GM18867 (cell line): ENCODE measurements around the gene TXNL4A.
A peak's percentile ranks its signal among the peaks of the same experiment; 100 is the strongest.
"Not testable (repeated sequence)": the region's sequence is repeated elsewhere in the genome, so short reads cannot be mapped to it uniquely, and the experiment has no call there.

Experiments used
- ATAC-seq: cut with Tn5 transposase; IDR thresholded peaks from one replicate; pipeline ENCODE4 v1.9.1; 2021; ENCODE audit warnings: mild to moderate bottlenecking, moderate library complexity; ENCODE audit not compliant: unreplicated experiment

TXNL4A gene

GRCh38 chr18:79964330-79965118 lies 23.8 kb downstream of the TXNL4A start, which contains the start of gene HSBP1L1:
Gene HSBP1L1 (plus strand): TSS chr18:79964643. CDS start chr18:79964736, 93 bp downstream.
- peak; percentile 72 for ATAC-seq

DNA sequence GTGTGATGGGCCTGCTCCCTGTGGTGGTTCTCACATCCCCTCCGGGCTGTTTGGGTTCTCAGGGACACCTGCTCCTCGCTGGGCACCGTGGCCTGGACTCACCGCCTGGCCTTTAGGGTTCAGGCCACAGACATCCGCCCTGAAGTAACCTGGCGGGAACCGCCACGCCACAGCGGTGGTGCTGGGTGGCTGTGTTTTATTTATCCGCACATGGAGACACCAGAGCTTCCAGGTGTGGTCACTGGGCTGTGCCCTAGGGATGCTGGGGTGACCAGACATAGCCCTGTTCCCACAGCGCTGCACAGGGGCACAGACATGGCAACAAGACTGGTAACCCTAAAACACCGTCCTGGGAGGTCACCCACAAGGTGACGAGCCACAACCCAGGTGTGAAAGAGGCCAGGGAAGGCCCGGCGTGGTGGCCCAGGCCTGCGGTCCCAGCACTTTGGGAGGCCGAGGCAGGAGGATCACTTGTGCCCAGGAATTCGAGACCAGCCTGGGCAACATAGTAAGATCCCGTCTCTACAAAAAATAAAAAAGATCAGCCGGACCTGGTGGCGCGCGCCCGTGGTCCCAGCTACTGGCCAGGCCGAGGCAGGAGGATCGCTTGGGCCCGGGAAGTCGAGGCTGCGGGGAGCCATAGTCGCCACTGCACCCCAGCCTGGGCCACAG lies 24.6 kb downstream of the TXNL4A start:
- ATAC-seq = no peak

GRCh38 chr18:79962835-79963657 lies 25.3 kb downstream of the TXNL4A start:
- ATAC-seq = peak; percentile 63

DNA sequence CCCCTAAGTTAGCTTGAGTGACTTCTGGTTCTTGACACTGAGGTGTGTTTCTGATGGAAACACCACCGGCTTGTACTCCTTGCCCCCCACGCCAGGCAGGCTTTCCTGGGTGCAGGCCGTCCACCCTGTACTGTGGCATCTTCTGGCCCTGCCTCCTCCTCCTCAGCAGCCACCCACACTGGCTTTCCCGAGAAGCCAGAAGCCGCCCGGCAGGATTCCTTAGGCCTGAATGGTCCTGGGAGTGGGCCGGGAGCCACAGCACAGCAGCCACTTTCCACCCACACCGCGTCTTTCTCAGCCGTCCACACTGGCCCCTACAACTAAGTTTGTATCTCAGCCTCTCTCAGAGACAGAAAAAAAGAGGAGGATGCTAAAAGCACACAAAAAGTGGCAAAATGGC lies 26.1 kb downstream of the TXNL4A start:
- no peak for ATAC-seq

- no peak for ATAC-seq
These were observed 26.7 kb downstream of the TXNL4A start for GRCh38 chr18:79961527-79962291.

DNA sequence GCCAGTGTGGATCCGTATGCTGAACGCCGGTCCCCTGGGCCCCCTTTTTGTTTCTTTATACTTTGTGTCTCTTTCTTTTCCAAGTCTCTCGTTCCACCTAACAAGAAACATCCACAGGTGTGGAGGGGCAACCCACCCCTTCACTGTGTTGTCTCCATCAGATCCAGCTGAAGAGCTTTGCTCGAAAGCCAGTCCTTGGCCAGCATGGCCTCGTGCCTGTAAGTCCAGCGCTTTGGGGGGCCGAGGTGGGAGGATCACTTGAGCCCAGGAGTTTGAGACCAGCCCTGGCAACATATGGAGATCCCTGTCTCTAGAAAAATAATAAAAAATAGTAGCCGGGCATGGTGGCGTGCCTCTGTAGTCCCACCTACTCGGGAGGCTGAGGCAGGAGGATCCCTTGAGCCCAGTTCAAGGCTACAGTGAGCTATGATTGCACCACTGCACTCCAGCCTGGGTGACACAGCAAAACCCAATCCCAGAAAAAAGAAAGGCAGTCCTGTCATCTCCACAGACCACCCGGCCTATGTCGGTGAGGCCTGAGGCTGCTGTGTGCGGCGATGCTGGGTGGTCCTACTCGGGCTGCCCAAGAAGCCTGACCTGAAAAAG lies 27.3 kb downstream of the TXNL4A start:
- ATAC-seq = no peak

GRCh38 chr18:79960161-79960801 lies 28.1 kb downstream of the TXNL4A start:
- ATAC-seq = not testable (repeated sequence)

DNA sequence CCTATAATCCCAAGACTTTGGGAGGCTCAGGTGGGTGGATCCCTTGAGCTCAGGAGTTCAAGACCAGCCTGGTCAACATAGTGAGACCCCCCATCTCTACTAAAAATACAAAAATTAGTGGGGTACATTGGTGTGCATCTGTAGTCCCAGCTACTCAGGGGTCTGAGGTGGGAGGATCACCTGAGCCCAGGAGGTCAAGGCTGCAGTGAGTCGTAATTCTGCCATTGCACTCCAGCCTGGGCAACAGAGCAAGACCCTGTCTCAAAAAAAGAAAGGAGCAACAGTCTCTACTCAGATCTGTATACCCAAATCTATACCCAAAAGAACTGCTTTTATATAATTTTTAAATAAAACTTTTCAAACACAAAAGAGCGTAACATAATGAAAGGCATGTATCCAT lies 29.4 kb downstream of the TXNL4A start:
- no peak for ATAC-seq

GRCh38 chr18:79956276-79956675 lies 32.1 kb downstream of the TXNL4A start:
- no peak for ATAC-seq

DNA sequence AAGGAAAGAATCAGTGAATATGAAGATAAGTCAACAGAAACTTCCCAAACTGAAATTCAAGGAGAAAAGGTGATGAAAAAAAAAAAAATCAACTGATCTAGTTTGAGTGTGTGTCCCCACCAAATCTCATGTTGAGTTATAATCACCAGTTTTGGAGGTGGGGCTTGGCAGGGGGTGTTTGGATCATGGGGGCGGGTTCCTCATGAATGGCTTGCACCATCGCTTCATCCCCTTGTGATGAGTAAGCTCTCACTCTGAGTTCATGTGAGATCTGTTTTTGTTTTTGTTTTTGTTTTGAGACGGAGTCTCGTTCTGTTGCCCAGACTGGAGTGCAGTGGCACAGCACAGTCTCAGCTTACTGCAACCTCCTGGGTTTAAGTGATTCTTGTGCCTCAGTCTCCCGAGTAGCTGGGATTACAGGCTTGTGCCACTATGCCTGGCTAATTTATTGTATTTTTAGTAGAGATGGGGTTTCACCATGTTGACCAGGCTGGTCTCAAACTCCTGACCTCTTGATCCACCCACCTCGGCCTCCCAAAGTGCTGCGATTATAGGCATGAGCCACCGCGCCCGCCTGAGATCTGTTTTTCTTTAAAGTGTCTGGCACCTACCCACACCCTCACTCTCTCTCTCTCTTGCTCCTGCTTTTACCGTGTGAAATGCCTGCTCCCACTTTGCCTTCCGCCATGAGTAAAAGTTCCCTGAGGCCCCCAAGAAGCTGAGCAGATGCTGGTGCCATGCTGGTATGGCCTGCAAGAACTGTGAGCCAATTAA lies 32.9 kb downstream of the TXNL4A start:
- no peak for ATAC-seq

DNA sequence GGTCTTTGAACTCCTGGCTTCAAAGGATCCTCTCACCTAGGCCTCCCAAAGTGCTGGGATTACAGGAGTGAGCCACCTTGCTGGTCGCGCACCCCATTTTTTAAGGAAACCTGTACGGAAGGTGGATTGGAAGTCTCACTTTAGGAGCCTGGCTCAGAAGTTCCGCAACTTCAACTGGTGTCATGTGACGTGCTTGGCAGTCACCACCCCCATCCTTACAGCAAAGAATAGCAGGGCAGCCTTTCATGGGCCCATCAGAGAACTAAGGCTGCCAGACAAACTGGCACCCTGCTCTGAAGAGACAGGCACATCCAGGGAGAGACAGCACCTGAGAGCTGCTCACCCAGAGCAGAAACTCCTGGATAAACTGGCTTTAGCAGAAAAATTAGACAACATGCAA lies 33.6 kb downstream of the TXNL4A start:
- no peak for ATAC-seq

- no peak for ATAC-seq
These were observed 34.3 kb downstream of the TXNL4A start for GRCh38 chr18:79953971-79954651.

GRCh38 chr18:79952996-79953559 lies 35.3 kb downstream of the TXNL4A start:
- ATAC-seq = no peak

DNA sequence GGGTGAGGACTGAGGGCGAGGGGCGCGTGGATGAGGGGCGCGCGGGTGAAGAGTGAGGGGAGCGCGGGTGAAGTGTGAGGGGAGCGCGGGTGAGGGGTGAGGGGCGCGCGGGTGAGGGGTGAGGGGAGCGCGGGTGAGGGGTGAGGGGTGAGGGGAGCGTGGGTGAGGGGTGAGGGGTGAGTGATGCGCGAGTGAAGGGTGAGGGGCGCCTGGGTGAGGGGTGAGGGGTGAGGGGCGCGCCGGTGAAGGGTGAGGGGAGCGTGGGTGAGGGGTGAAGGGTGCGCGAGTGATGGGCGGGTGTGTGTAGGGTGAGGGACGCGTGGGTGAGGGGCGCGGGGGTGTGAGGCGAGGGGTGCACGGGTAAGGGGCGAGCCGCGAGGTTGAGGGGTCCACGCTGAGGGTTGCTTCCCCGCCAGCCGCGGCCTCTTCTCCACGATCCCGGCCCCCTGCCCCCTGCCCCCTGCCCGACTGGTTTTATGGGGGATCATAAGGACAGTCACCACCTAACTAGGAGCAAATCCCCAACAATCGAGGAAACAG lies 35.8 kb downstream of the TXNL4A start:
- ATAC-seq = no peak

GRCh38 chr18:79951545-79952455 lies 36.6 kb downstream of the TXNL4A start, which contains the start of gene SLC66A2:
Gene SLC66A2 (minus strand): TSS chr18:79951653. CDS start chr18:79950926, 727 bp downstream.
- ATAC-seq = peak; percentile 84

DNA sequence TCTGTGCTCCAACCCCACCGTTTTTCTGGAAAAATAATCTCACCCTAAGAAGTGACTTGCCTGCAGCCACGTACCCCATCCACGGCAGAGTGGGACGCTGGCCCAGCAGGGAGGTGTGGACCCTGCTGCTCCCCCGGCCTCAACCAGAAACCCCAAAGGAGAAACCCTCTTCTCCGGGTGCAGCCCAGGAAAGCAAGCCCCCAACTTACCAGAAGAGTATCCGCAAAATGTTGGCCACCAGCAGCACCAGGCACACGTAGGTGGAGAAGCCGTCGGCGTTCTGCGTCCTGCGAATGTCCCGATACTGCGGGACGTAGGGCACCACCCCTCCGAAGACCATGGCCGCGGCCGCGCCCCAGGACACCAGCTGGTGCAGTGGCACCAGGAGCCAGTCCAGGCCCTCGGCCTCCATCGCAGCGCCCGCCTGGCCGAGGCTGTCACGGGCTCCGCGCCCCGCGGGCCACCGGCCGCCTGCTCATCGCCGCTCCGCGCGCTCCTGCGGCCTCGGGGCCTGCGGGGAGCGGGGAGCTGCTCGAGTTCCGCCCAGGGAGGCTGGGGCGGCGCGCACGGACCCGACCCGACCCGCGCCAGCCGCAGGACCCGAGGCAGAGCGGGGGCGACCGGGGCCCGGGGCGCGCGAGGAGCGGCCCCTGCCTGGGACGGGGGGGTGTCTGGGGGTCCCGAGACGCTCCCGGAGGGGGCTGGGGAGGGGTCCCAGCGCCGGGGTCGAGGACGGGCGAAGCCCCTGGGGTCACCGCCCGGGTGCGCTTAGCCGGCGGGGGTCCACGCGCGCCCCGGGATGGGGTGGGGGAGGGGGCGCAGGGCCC lies 37.6 kb downstream of the TXNL4A start:
- peak; percentile 32 for ATAC-seq
